ENCODE data around the gene LMO3. TPM values are rescaled to one million over a fixed set of nuclear protein-coding genes. Genes with fewer than 3 reads are reported as not detected.

Gene LMO3
- total RNA-seq, 5 donors from 2014 or later (not counting 1 experiment from before 2014, with no cell fraction given), result 0.13 to 0.61 (median 0.36) TPM; not detected in 2

- Histone ChIP-seq H3K4me1 (ENCODE audit: control insufficient read depth in 1 of 2, extremely low read depth in 1 of 2, insufficient read depth in 2 of 2, low read length in 2 of 2) (no peaks in the 10 kb centered on the region), H3K4me3 (ENCODE audit: control insufficient read depth in 1 of 2, extremely low read depth in 1 of 2, low read length in 1 of 2) (no peak overlapping the region), H3K27me3 (replicated peaks in 1 of 2; ENCODE audit: control insufficient read depth in 2 of 2, extremely low read depth in 1 of 2, insufficient read depth in 2 of 2, low read length in 1 of 2) (no peaks in the 10 kb centered on the region), H3K9me3 (no peaks in the 10 kb centered on the region), H3K36me3 (ENCODE audit: control insufficient read depth in 2 of 2, extremely low read depth in 1 of 2, insufficient read depth in 1 of 2, low read length in 1 of 2) (no peaks in the 10 kb centered on the region), H3K27ac (ENCODE audit: low read length) (no peak overlapping the region)
- no peak overlapping the region for H3K4me3 Mint-ChIP-seq
- ATAC-seq (replicated peaks in 1 of 4) (no peak), DNase-seq (no peak)
- peaks cover 5 to 8% (median 8%) of the 10 kb centered on the region in 3 donors for H3K9me3 Mint-ChIP-seq
- ChIA-PET POLR2A (no interaction called here), CTCF (no interaction called here)
- WGBS (ENCODE audit: insufficient coverage), result 91% methylated on average over 3 of the region's 3 CpGs
- H3K27ac Mint-ChIP-seq, result no peak overlapping the region
- H3K36me3 Mint-ChIP-seq, result no peaks in the 10 kb centered on the region
- H3K4me1 Mint-ChIP-seq, result no peaks in the 10 kb centered on the region
- no peaks in the 10 kb centered on the region for H3K27me3 Mint-ChIP-seq
Observed at GRCh38 chr12:16562435-16562834, 43.5 kb downstream of the LMO3 start.

- Mint-ChIP-seq H3K27ac (no peak overlapping the region), H3K27me3 (no peaks in the 10 kb centered on the region), H3K36me3 (no peaks in the 10 kb centered on the region), H3K9me3 (peaks cover 2 to 8% (median 4%) of the 10 kb centered on the region in 3 donors), H3K4me3 (no peak overlapping the region), H3K4me1 (no peaks in the 10 kb centered on the region)
- ATAC-seq (replicated peaks in 1 of 4) (no peak), DNase-seq (no peak)
- no peaks in the 10 kb centered on the region for H3K36me3 ChIP-seq (ENCODE audit: control insufficient read depth in 2 of 2, extremely low read depth in 1 of 2, insufficient read depth in 1 of 2, low read length in 1 of 2)
- no peak overlapping the region for H3K27ac ChIP-seq (ENCODE audit: low read length)
- POLR2A ChIA-PET, result interaction anchor here in 1 of 2 donors (0.7 kb wide), 1 partner anchor 20 kb away, joined by 4 read pairs; no protein-coding TSS in a partner anchor
- no peaks in the 10 kb centered on the region for H3K27me3 ChIP-seq (replicated peaks in 1 of 2; ENCODE audit: control insufficient read depth in 2 of 2, extremely low read depth in 1 of 2, insufficient read depth in 2 of 2, low read length in 1 of 2)
- CTCF ChIA-PET, result no interaction called here
- no peak overlapping the region for H3K4me3 ChIP-seq (ENCODE audit: control insufficient read depth in 1 of 2, extremely low read depth in 1 of 2, low read length in 1 of 2)
- no peaks in the 10 kb centered on the region for H3K9me3 ChIP-seq
- H3K4me1 ChIP-seq (ENCODE audit: control insufficient read depth in 1 of 2, extremely low read depth in 1 of 2, insufficient read depth in 2 of 2, low read length in 2 of 2), result no peaks in the 10 kb centered on the region
- no CpG with 5 or more reads among the region's 5 CpGs for WGBS (ENCODE audit: insufficient coverage)
Observed at GRCh38 chr12:16560273-16560672, 45.7 kb downstream of the LMO3 start.

DNA sequence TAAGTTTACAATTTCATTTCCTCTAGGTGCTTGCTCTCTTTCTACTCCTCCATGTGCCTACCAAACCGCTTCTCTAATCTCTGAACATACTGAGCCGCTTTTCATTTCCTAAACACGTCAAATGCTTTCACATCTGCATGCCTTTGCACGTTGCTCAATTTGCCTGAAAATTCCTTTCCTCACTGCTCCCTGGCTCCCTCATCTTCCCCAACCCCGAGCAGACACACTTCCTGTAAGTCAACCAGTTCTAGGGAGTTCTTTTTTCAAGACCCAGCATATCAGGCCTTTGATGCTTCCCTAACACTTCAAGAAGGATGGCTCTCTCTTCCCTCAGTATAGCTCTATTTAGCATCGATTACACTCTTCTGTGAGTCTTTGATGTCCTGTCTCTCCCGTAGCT, 50.3 kb downstream of the LMO3 start:
- no peak overlapping the region for H3K27ac Mint-ChIP-seq
- WGBS (ENCODE audit: insufficient coverage), result 41% methylated on average over 5 of the region's 7 CpGs
- POLR2A ChIA-PET, result interaction anchor here in 1 of 2 donors (0.6 kb wide), 1 partner anchor 28 kb away, joined by 3 read pairs; no protein-coding TSS in a partner anchor

DNA sequence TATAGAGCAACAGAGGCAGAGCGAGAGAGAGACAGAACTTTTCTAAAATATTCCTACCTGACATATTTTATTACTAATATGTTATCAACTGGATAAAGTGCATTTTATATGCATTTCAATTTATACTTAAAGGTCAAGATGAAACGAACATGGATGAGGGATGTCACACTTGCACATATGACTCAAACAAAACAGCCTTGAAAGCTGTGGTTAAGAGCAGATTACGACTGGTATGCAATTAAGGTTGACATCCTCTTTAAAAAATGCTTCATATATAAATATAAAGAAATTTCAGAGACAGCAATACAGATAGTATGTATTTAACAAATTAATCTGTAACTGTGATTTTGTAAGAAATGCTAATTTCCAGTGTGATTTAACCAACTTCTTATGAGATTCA, 52.5 kb downstream of the LMO3 start:
- ChIA-PET POLR2A (no interaction called here), CTCF (no interaction called here)
- Histone ChIP-seq H3K27ac (ENCODE audit: low read length) (no peak overlapping the region), H3K27me3 (replicated peaks in 1 of 2; ENCODE audit: control insufficient read depth in 2 of 2, extremely low read depth in 1 of 2, insufficient read depth in 2 of 2, low read length in 1 of 2) (no peaks in the 10 kb centered on the region), H3K9me3 (no peaks in the 10 kb centered on the region), H3K4me3 (ENCODE audit: control insufficient read depth in 1 of 2, extremely low read depth in 1 of 2, low read length in 1 of 2) (no peak overlapping the region), H3K36me3 (ENCODE audit: control insufficient read depth in 2 of 2, extremely low read depth in 1 of 2, insufficient read depth in 1 of 2, low read length in 1 of 2) (no peaks in the 10 kb centered on the region), H3K4me1 (ENCODE audit: control insufficient read depth in 1 of 2, extremely low read depth in 1 of 2, insufficient read depth in 2 of 2, low read length in 2 of 2) (no peaks in the 10 kb centered on the region)
- DNase-seq, result no peak
- no peaks in the 10 kb centered on the region for H3K4me1 Mint-ChIP-seq
- no peak for ATAC-seq (replicated peaks in 1 of 4)
- peaks cover 0 to 12% (median 4%) of the 10 kb centered on the region in 3 donors for H3K9me3 Mint-ChIP-seq
- H3K36me3 Mint-ChIP-seq, result no peaks in the 10 kb centered on the region
- H3K27ac Mint-ChIP-seq, result no peak overlapping the region
- no peak overlapping the region for H3K4me3 Mint-ChIP-seq
- H3K27me3 Mint-ChIP-seq, result no peaks in the 10 kb centered on the region
- no CpG with 5 or more reads among the region's 3 CpGs for WGBS (ENCODE audit: insufficient coverage)

More for the DNA sequence above, 50.3 kb downstream of the LMO3 start:
- ATAC-seq (replicated peaks in 1 of 4) (no peak), DNase-seq (no peak)
- no peaks in the 10 kb centered on the region for H3K9me3 ChIP-seq
- Mint-ChIP-seq H3K4me1 (no peaks in the 10 kb centered on the region), H3K4me3 (no peak overlapping the region), H3K36me3 (no peaks in the 10 kb centered on the region), H3K27me3 (no peaks in the 10 kb centered on the region), H3K9me3 (peaks cover 0 to 12% (median 4%) of the 10 kb centered on the region in 3 donors)
- CTCF ChIA-PET, result no interaction called here
- H3K27me3 ChIP-seq (replicated peaks in 1 of 2; ENCODE audit: control insufficient read depth in 2 of 2, extremely low read depth in 1 of 2, insufficient read depth in 2 of 2, low read length in 1 of 2), result no peaks in the 10 kb centered on the region
- H3K4me3 ChIP-seq (ENCODE audit: control insufficient read depth in 1 of 2, extremely low read depth in 1 of 2, low read length in 1 of 2), result no peak overlapping the region
- no peaks in the 10 kb centered on the region for H3K4me1 ChIP-seq (ENCODE audit: control insufficient read depth in 1 of 2, extremely low read depth in 1 of 2, insufficient read depth in 2 of 2, low read length in 2 of 2)
- H3K27ac ChIP-seq (ENCODE audit: low read length), result no peak overlapping the region
- no peaks in the 10 kb centered on the region for H3K36me3 ChIP-seq (ENCODE audit: control insufficient read depth in 2 of 2, extremely low read depth in 1 of 2, insufficient read depth in 1 of 2, low read length in 1 of 2)

- Histone ChIP-seq H3K4me1 (ENCODE audit: control insufficient read depth in 1 of 2, extremely low read depth in 1 of 2, insufficient read depth in 2 of 2, low read length in 2 of 2) (no peaks in the 10 kb centered on the region), H3K9me3 (no peaks in the 10 kb centered on the region), H3K4me3 (ENCODE audit: control insufficient read depth in 1 of 2, extremely low read depth in 1 of 2, low read length in 1 of 2) (no peak overlapping the region), H3K36me3 (ENCODE audit: control insufficient read depth in 2 of 2, extremely low read depth in 1 of 2, insufficient read depth in 1 of 2, low read length in 1 of 2) (no peaks in the 10 kb centered on the region), H3K27ac (ENCODE audit: low read length) (no peak overlapping the region), H3K27me3 (replicated peaks in 1 of 2; ENCODE audit: control insufficient read depth in 2 of 2, extremely low read depth in 1 of 2, insufficient read depth in 2 of 2, low read length in 1 of 2) (no peaks in the 10 kb centered on the region)
- Mint-ChIP-seq H3K27me3 (no peaks in the 10 kb centered on the region), H3K27ac (no peak overlapping the region), H3K4me1 (no peaks in the 10 kb centered on the region), H3K4me3 (no peak overlapping the region), H3K9me3 (peaks cover 0 to 12% (median 4%) of the 10 kb centered on the region in 3 donors), H3K36me3 (no peaks in the 10 kb centered on the region)
- no peak for DNase-seq
- ATAC-seq (replicated peaks in 1 of 4), result no peak
- ChIA-PET POLR2A (no interaction called here), CTCF (no interaction called here)
Observed at GRCh38 chr12:16552301-16552700, 53.7 kb downstream of the LMO3 start.

DNA sequence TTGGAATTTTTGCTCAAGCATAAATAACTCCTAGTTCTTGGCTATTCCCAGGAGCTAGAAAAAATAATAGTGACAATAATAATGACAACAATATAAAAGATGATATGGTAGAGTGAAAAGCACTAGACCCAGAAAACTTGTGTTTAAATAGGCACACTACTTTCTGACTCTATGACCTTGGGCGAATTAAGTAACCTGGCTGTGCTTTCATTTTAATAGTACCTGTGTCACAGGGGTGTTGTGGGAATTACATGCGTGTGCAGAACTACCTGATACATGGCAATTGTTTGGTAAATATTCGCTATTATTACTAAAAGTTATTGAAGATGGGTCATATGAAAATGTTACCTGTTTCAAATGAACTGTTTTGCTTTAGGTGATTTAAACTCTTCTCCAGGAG, 60.1 kb downstream of the LMO3 start:
- H3K36me3 Mint-ChIP-seq, result no peaks in the 10 kb centered on the region
- CTCF ChIA-PET, result no interaction called here
- Histone ChIP-seq H3K27ac (ENCODE audit: low read length) (no peak overlapping the region), H3K9me3 (no peaks in the 10 kb centered on the region), H3K4me3 (ENCODE audit: control insufficient read depth in 1 of 2, extremely low read depth in 1 of 2, low read length in 1 of 2) (no peak overlapping the region), H3K36me3 (ENCODE audit: control insufficient read depth in 2 of 2, extremely low read depth in 1 of 2, insufficient read depth in 1 of 2, low read length in 1 of 2) (no peaks in the 10 kb centered on the region), H3K4me1 (ENCODE audit: control insufficient read depth in 1 of 2, extremely low read depth in 1 of 2, insufficient read depth in 2 of 2, low read length in 2 of 2) (no peaks in the 10 kb centered on the region), H3K27me3 (replicated peaks in 1 of 2; ENCODE audit: control insufficient read depth in 2 of 2, extremely low read depth in 1 of 2, insufficient read depth in 2 of 2, low read length in 1 of 2) (no peaks in the 10 kb centered on the region)
- no peaks in the 10 kb centered on the region for H3K4me1 Mint-ChIP-seq
- no peak overlapping the region for H3K4me3 Mint-ChIP-seq
- H3K27ac Mint-ChIP-seq, result no peak overlapping the region
- H3K9me3 Mint-ChIP-seq, result peaks cover 0 to 4% (median 0%) of the 10 kb centered on the region in 3 donors
- DNase-seq (no peak), ATAC-seq (replicated peaks in 1 of 4) (no peak)
- H3K27me3 Mint-ChIP-seq, result no peaks in the 10 kb centered on the region
- no CpG with 5 or more reads among the region's 3 CpGs for WGBS (ENCODE audit: insufficient coverage)
- POLR2A ChIA-PET, result no interaction called here

DNA sequence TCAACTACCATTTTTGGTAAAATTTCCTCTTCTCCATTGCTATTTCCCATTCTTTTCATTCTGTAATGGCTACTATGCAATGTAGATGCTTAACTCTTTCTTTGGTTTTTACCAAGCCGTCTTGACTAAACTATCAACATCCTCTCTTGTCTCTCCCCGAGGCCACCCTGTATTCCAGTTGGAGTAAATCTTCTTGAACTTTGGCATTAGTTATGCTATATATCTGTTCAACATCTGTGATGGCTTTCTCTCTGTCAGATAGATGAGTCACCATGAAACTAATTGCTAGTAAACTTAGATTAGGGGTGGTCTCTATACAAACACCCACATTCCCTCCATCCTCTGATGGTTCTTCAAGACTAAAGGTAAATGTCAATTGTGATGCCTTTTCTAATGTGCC, 63.4 kb downstream of the LMO3 start:
- Histone ChIP-seq H3K36me3 (ENCODE audit: control insufficient read depth in 2 of 2, extremely low read depth in 1 of 2, insufficient read depth in 1 of 2, low read length in 1 of 2) (no peaks in the 10 kb centered on the region), H3K9me3 (no peaks in the 10 kb centered on the region), H3K4me1 (ENCODE audit: control insufficient read depth in 1 of 2, extremely low read depth in 1 of 2, insufficient read depth in 2 of 2, low read length in 2 of 2) (no peaks in the 10 kb centered on the region), H3K27me3 (replicated peaks in 1 of 2; ENCODE audit: control insufficient read depth in 2 of 2, extremely low read depth in 1 of 2, insufficient read depth in 2 of 2, low read length in 1 of 2) (no peaks in the 10 kb centered on the region), H3K4me3 (ENCODE audit: control insufficient read depth in 1 of 2, extremely low read depth in 1 of 2, low read length in 1 of 2) (no peak overlapping the region), H3K27ac (ENCODE audit: low read length) (no peak overlapping the region)
- no peak for ATAC-seq (replicated peaks in 1 of 4)
- no peak for DNase-seq
- ChIA-PET POLR2A (no interaction called here), CTCF (no interaction called here)
- H3K9me3 Mint-ChIP-seq, result peaks cover 0 to 15% (median 5%) of the 10 kb centered on the region in 3 donors
- no peaks in the 10 kb centered on the region for H3K4me1 Mint-ChIP-seq
- H3K4me3 Mint-ChIP-seq, result no peak overlapping the region
- no peak overlapping the region for H3K27ac Mint-ChIP-seq
- no peaks in the 10 kb centered on the region for H3K36me3 Mint-ChIP-seq
- H3K27me3 Mint-ChIP-seq, result no peaks in the 10 kb centered on the region
- WGBS (ENCODE audit: insufficient coverage), result no CpG with 5 or more reads among the region's 2 CpGs
